A549 (cell line): ENCODE measurements around the gene PFDN1. TPM values are rescaled to one million over a fixed set of nuclear protein-coding genes. Genes with fewer than 3 reads are reported as not detected.
A peak's percentile ranks its signal among the peaks of the same experiment; 100 is the strongest.

Source experiments
- ATAC-seq, 2 experiments: fragments of 200-7000 bp in 1 of 2; fragments of >200 bp in 1 of 2; cut with Nextera tagmentation in 1 of 2; cut with Tn5 transposase in 1 of 2; 3 replicates each; pipeline versions ENCODE4 v1.8.0 to v1.9.1; 2018 to 2020; ENCODE audit warnings: mild to moderate bottlenecking in 1 of 2, moderate library complexity in 1 of 2
- CTCF ChIA-PET: fragments of 300-600 bp; sonication (Branson Sonifier 250); formaldehyde crosslinking; extraction: SDS; loops from one replicate; lab custom pipeline; 2021; ENCODE audit warnings: antibody characterized with exemption, inconsistent platforms; lab: Yijun Ruan, JAX
- POLR2A ChIA-PET: fragments of 350-600 bp; formaldehyde crosslinking; extraction: SDS; loops from one replicate; lab custom pipeline; 2021; ENCODE audit warnings: antibody characterized with exemption, inconsistent platforms; lab: Yijun Ruan, JAX
- DNase-seq, 2 experiments: peaks; one replicate each; pipeline versions ENCODE4 v3.0.0 to v3.0.0-alpha.2; 2011 to 2016; ENCODE audit warnings: low read depth in 1 of 2, low spot score in 1 of 2
- FAIRE-seq: peaks from 2 replicates; lab custom pipeline; 2011; peaks lifted over from hg19 to GRCh38; lab: Jason Lieb, UNC
- H3K27ac ChIP-seq, 2 experiments: fragments of >200 bp; sonication (Bioruptor Twin); formaldehyde crosslinking; 3 replicates each; pipeline ENCODE4 v1.5.1; 2016 to 2017
- H3K4me1 ChIP-seq: fragments of >200 bp; sonication (Bioruptor Twin); formaldehyde crosslinking; 3 replicates; pipeline ENCODE4 v1.6.1; 2016
- H3K4me2 ChIP-seq: fragments of >200 bp; sonication (Bioruptor Twin); formaldehyde crosslinking; 3 replicates; pipeline ENCODE4 v1.6.1; 2016
- H3K4me3 ChIP-seq: fragments of >200 bp; sonication (Bioruptor Twin); formaldehyde crosslinking; 3 replicates; pipeline ENCODE4 v1.5.1; 2016
- H3K9me3 ChIP-seq: fragments of >200 bp; sonication (Bioruptor Twin); formaldehyde crosslinking; 3 replicates; pipeline ENCODE4 v1.6.1; 2016
- CBX2 ChIP-seq: fragments of 200-600 bp; sonication (generic); IDR thresholded peaks from 2 replicates; pipeline ENCODE4 v1.6.1; 2016; ENCODE audit warnings: low read depth, mild to moderate bottlenecking, borderline replicate concordance
- CEBPB ChIP-seq, 2 experiments: fragments of >200 bp in 1 of 2; sonication (Bioruptor Twin) in 1 of 2; formaldehyde crosslinking in 1 of 2; IDR thresholded peaks; 2 replicates each; pipeline ENCODE4 v1.6.1; 2012 to 2016
- EP300 ChIP-seq, 2 experiments: fragments of >200 bp; sonication (Bioruptor Twin); formaldehyde crosslinking; IDR thresholded peaks; 2 replicates in 1 of 2; 3 replicates in 1 of 2; pipeline ENCODE4 v1.6.1; 2016 to 2017
- FOSB ChIP-seq: fragments of 250-450 bp; sonication (Bioruptor Pico); IDR thresholded peaks from 2 replicates; pipeline ENCODE4 v1.5.0; 2020; ENCODE audit warnings: mild to moderate bottlenecking, moderate library complexity
- GATA3 ChIP-seq: IDR thresholded peaks from 2 replicates; pipeline ENCODE4 v1.6.1; 2012; ENCODE audit warnings: borderline replicate concordance
- HES2 ChIP-seq: fragments of >200 bp; sonication (Bioruptor Twin); formaldehyde crosslinking; IDR thresholded peaks from 2 replicates; pipeline ENCODE4 v1.6.1; 2016
- HEYL ChIP-seq: fragments of 250-450 bp; sonication (Bioruptor Pico); IDR thresholded peaks from 2 replicates; pipeline ENCODE4 v1.8.0; 2021; ENCODE audit warnings: mild to moderate bottlenecking, moderate library complexity
- HMGXB4 ChIP-seq: fragments of 250-450 bp; sonication (Bioruptor Pico); IDR thresholded peaks from 2 replicates; pipeline ENCODE4 v1.5.0; 2021; ENCODE audit warnings: mild to moderate bottlenecking, moderate library complexity, borderline replicate concordance
- HOXA7 ChIP-seq: fragments of 250-450 bp; sonication (Bioruptor Pico); IDR thresholded peaks from 2 replicates; pipeline ENCODE4 v1.5.0; 2020; ENCODE audit warnings: mild to moderate bottlenecking, moderate library complexity
- HOXB13 ChIP-seq: fragments of 250-450 bp; sonication (Bioruptor Pico); IDR thresholded peaks from 2 replicates; pipeline ENCODE4 v1.5.0; 2020; ENCODE audit warnings: low read depth, mild to moderate bottlenecking, moderate library complexity
- MAFK ChIP-seq: fragments of 450-650 bp; IDR thresholded peaks from 2 replicates; pipeline ENCODE4 v1.6.1; 2014; ENCODE audit not compliant: partially characterized antibody
- MAX ChIP-seq: IDR thresholded peaks from 2 replicates; pipeline ENCODE4 v1.6.1; 2012
- MAZ ChIP-seq: fragments of 150-350 bp; IDR thresholded peaks from 2 replicates; pipeline ENCODE4 v1.6.1; 2014; ENCODE audit warnings: antibody characterized with exemption, low read depth, low read length, borderline replicate concordance
- MYC ChIP-seq: IDR thresholded peaks from 2 replicates; pipeline ENCODE4 v1.6.1; 2012; ENCODE audit warnings: mild to moderate bottlenecking, inconsistent platforms, low read length, improper control_type of control experiment, borderline replicate concordance
- NFE2L2 ChIP-seq: fragments of 150-350 bp; conservative IDR thresholded peaks from 2 replicates; pipeline ENCODE4 v1.6.1; 2014; ENCODE audit warnings: low read length
- PHF8 ChIP-seq: fragments of 200-600 bp; sonication (generic); IDR thresholded peaks from 2 replicates; pipeline ENCODE4 v1.6.1; 2016; ENCODE audit warnings: low read depth, mild to moderate bottlenecking, antibody characterized with exemption, moderate library complexity, borderline replicate concordance
- POLR2A ChIP-seq: IDR thresholded peaks from 2 replicates; pipeline ENCODE4 v1.6.1; 2012; ENCODE audit warnings: mild to moderate bottlenecking, low read length
- RAD21 ChIP-seq, 2 experiments: fragments of >200 bp in 1 of 2; sonication (Bioruptor Twin) in 1 of 2; formaldehyde crosslinking in 1 of 2; IDR thresholded peaks in 1 of 2; conservative IDR thresholded peaks in 1 of 2; 2 replicates in 1 of 2; 3 replicates in 1 of 2; pipeline ENCODE4 v1.6.1; 2012 to 2018; ENCODE audit warnings: inconsistent platforms in 1 of 2
- RCOR1 ChIP-seq: fragments of 150-350 bp; IDR thresholded peaks from 2 replicates; pipeline ENCODE4 v1.6.1; 2014; ENCODE audit warnings: antibody characterized with exemption, low read length, low read depth
- RFX5 ChIP-seq: fragments of 450-650 bp; IDR thresholded peaks from 2 replicates; pipeline ENCODE4 v1.7.1; 2014; ENCODE audit warnings: antibody characterized with exemption, mild to moderate bottlenecking, moderate library complexity
- SMC3 ChIP-seq: fragments of >200 bp; sonication (Bioruptor Twin); formaldehyde crosslinking; IDR thresholded peaks from 3 replicates; pipeline ENCODE4 v1.6.1; 2018; ENCODE audit warnings: inconsistent platforms
- ZC3H11A ChIP-seq: fragments of 450-650 bp; IDR thresholded peaks from 2 replicates; pipeline ENCODE4 v1.6.1; 2014; ENCODE audit warnings: antibody characterized with exemption, mild to moderate bottlenecking
- WGBS: methylation state at CpG from one replicate; pipeline ENCODE4 v1.1.6; 2017; ENCODE audit errors: missing lambda C conversion rate; 5-methylcytosine and 5-hydroxymethylcytosine counted together
- polyA plus RNA-seq, 4 experiments: library from polyadenylated mRNA; depleted of rRNA in 3 of 4; stranded (reverse); fragments of >200 nt; fragmentation: RNase III in 1 of 4; extraction: RNeasy Plus Mini Kit Qiagen cat#74134 plus additional on column Dnase treatment in 1 of 4; gene quantifications; 2 replicates in 3 of 4; 3 replicates in 1 of 4; pipeline ENCODE4 v1.2.3, GENCODE V29; 2011 to 2017
- TF ChIP-seq, protein P1 (sequence below): fragments of >200 bp; sonication (Bioruptor Twin); formaldehyde crosslinking; IDR thresholded peaks from 3 replicates; pipeline ENCODE4 v1.5.1; 2016
- TF ChIP-seq, protein P2 (sequence below): fragments of 150-350 bp; IDR thresholded peaks from 2 replicates; pipeline ENCODE4 v1.6.1; 2014; ENCODE audit warnings: low read depth, mild to moderate bottlenecking, low read length

The PFDN1 gene
- polyA plus RNA-seq, 2 of the 4 experiments (the other 2 are of a cell fraction) = 90.4 to 201 TPM

DNA sequence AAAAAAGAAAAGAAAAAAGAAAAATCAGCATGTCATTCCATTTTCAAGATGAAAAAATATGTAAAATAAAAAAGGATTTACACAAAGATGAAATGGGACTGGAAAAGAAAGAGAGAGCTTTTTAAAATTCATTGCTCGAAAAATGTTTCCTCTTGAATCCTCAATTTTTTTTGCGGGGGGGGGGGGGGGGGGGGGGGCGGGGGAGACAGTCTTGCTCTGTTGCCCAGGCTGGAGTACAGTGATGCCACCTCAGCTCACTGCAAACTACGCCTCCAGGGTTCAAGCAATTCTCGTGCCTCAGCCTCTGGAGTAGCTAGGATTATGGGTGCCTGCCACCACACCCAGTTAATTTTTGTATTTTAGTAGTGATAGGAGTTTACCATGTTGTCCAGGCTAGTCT, 16.5 kb downstream of the PFDN1 start:
- no peak for ATAC-seq
- Histone ChIP-seq H3K4me2 (no peak overlapping the region), H3K27ac (no peak overlapping the region), H3K4me3 (no peak overlapping the region), H3K4me1 (peaks cover 13% of the 10 kb centered on the region; the same call in 2 of the 3 replicates), H3K9me3 (no peaks in the 10 kb centered on the region)
- no peak for DNase-seq
- 61% methylated on average over 5 of the region's 5 CpGs for WGBS
- FAIRE-seq = no peak
- ChIA-PET POLR2A (interaction anchor here (0.6 kb wide), 1 partner anchor 42 kb away, joined by 4 read pairs; no protein-coding TSS in a partner anchor), CTCF (interaction anchor here (0.8 to 2.6 kb wide), 7 partner anchors 11 to 65 kb away, joined by 3 to 10 read pairs (median 5); partner anchors contain the start of gene HBEGF)
- TF ChIP-seq CBX2 (no peak), HMGXB4 (CRISPR knock-in tag) (no peak), EP300 (IDR thresholded peaks at IDR 0.05) (no peak), HEYL (no peak), POLR2A (no peak), SMC3 (no peak), HOXA7 (CRISPR knock-in tag) (no peak), MAZ (no peak), GATA3 (no peak), RFX5 (no peak), PHF8 (no peak)
- TF ChIP-seq, protein P1, sequence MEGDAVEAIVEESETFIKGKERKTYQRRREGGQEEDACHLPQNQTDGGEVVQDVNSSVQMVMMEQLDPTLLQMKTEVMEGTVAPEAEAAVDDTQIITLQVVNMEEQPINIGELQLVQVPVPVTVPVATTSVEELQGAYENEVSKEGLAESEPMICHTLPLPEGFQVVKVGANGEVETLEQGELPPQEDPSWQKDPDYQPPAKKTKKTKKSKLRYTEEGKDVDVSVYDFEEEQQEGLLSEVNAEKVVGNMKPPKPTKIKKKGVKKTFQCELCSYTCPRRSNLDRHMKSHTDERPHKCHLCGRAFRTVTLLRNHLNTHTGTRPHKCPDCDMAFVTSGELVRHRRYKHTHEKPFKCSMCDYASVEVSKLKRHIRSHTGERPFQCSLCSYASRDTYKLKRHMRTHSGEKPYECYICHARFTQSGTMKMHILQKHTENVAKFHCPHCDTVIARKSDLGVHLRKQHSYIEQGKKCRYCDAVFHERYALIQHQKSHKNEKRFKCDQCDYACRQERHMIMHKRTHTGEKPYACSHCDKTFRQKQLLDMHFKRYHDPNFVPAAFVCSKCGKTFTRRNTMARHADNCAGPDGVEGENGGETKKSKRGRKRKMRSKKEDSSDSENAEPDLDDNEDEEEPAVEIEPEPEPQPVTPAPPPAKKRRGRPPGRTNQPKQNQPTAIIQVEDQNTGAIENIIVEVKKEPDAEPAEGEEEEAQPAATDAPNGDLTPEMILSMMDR = no peak
- TF ChIP-seq, protein P2, sequence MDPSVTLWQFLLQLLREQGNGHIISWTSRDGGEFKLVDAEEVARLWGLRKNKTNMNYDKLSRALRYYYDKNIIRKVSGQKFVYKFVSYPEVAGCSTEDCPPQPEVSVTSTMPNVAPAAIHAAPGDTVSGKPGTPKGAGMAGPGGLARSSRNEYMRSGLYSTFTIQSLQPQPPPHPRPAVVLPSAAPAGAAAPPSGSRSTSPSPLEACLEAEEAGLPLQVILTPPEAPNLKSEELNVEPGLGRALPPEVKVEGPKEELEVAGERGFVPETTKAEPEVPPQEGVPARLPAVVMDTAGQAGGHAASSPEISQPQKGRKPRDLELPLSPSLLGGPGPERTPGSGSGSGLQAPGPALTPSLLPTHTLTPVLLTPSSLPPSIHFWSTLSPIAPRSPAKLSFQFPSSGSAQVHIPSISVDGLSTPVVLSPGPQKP = no peak

- 84% methylated on average over 3 of the region's 3 CpGs for WGBS
- TF ChIP-seq MYC (no peak), SMC3 (no peak), ZC3H11A (no peak), HOXB13 (CRISPR knock-in tag) (no peak), MAX (no peak)
- FAIRE-seq (peak; percentile 36), ATAC-seq (no peak), DNase-seq (no peak)
- peaks cover 8% of the 10 kb centered on the region; the same call in 1 of the 3 replicates for H3K4me1 ChIP-seq
- POLR2A ChIA-PET = no interaction called here
- no peak overlapping the region for H3K27ac ChIP-seq
- no peaks in the 10 kb centered on the region for H3K9me3 ChIP-seq
- no peak overlapping the region for H3K4me3 ChIP-seq
- CTCF ChIA-PET = interaction anchor here (1.7 to 2.9 kb wide), 2 partner anchors 39 to 68 kb away, joined by 8 to 14 read pairs; no protein-coding TSS in a partner anchor
- no peak overlapping the region for H3K4me2 ChIP-seq
Observed at GRCh38 chr5:140284013-140284412, 18.9 kb downstream of the PFDN1 start.

- Histone ChIP-seq H3K9me3 (peaks cover 8% of the 10 kb centered on the region; the same call in 2 of the 3 replicates), H3K4me3 (no peak overlapping the region), H3K4me1 (peaks cover 8% of the 10 kb centered on the region; the same call in 1 of the 3 replicates), H3K4me2 (no peak overlapping the region), H3K27ac (no peak overlapping the region)
- no peak for DNase-seq
- no peak for ATAC-seq
- 90% methylated on average over 2 of the region's 2 CpGs for WGBS
- ChIA-PET POLR2A (no interaction called here), CTCF (interaction anchor here (1.7 to 2.9 kb wide), 2 partner anchors 37 to 70 kb away, joined by 8 to 14 read pairs; no protein-coding TSS in a partner anchor)
- no peak for TF ChIP-seq HES2
- no peak for TF ChIP-seq HMGXB4 (CRISPR knock-in tag)
- no peak for TF ChIP-seq NFE2L2
- TF ChIP-seq PHF8 = no peak
- no peak for TF ChIP-seq MAX
- no peak for TF ChIP-seq RCOR1
- TF ChIP-seq HOXB13 (CRISPR knock-in tag) = no peak
- no peak for TF ChIP-seq FOSB (CRISPR knock-in tag)
- no peak for TF ChIP-seq ZC3H11A
- no peak for TF ChIP-seq MAFK
- TF ChIP-seq GATA3 = no peak
- no peak for TF ChIP-seq RAD21 (conservative IDR thresholded peaks at IDR 0.05 in 1 of 2, IDR thresholded peaks at IDR 0.05 in 1 of 2)
- TF ChIP-seq POLR2A = no peak
- no peak for TF ChIP-seq CEBPB (IDR thresholded peaks at IDR 0.05)
- FAIRE-seq = no peak
Observed at GRCh38 chr5:140282266-140282665, 20.6 kb downstream of the PFDN1 start.
